BLaER1 (cell line): ENCODE measurements around the gene CPNE5.
A peak's percentile ranks its signal among the peaks of the same experiment; 100 is the strongest.

Experiments
- H3K27ac ChIP-seq: shearing (Covaris generic); formaldehyde crosslinking; 2 replicates; pipeline ENCODE4 v1.8.1; 2022
- H3K27me3 ChIP-seq: shearing (Covaris generic); formaldehyde crosslinking; 2 replicates; pipeline ENCODE4 v1.8.1; 2022
- H3K36me3 ChIP-seq: shearing (Covaris generic); formaldehyde crosslinking; 2 replicates; pipeline ENCODE4 v1.8.1; 2022
- H3K4me1 ChIP-seq: shearing (Covaris generic); formaldehyde crosslinking; 2 replicates; pipeline ENCODE4 v1.8.1; 2022
- H3K4me2 ChIP-seq: shearing (Covaris generic); formaldehyde crosslinking; 2 replicates; pipeline ENCODE4 v1.8.1; 2022
- H3K4me3 ChIP-seq: shearing (Covaris generic); formaldehyde crosslinking; 2 replicates; pipeline ENCODE4 v1.8.1; 2022
- H3K9ac ChIP-seq: shearing (Covaris generic); formaldehyde crosslinking; 2 replicates; pipeline ENCODE4 v1.8.1; 2022
- H3K9me3 ChIP-seq: shearing (Covaris generic); formaldehyde crosslinking; 2 replicates; pipeline ENCODE4 v1.8.1; 2022
- H4K20me1 ChIP-seq: shearing (Covaris generic); formaldehyde crosslinking; 2 replicates; pipeline ENCODE4 v1.8.1; 2022
- Cebpa-rat ChIP-seq: shearing (Covaris generic); IDR thresholded peaks from 2 replicates; pipeline ENCODE4 v1.8.1; 2022

The CPNE5 gene

DNA sequence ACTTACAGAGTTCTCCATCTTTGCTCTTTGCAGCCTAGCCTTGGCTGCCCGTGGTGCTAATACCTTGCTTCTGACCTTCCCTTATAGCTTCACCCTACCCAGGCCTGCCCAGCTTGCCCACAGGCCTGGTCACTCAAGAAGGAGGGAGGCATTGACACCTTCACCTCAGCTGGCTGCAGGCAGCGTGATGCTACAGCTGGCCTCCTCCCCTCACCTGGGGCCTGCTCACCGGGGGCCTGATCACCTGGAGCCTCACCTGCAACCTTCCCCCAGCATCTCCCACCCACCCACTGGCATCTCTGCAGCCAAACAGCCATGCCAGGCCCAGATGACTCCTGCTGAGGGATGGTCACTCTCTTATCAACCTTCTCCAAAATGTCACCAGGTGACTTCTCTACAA is 40.4 kb downstream of the CPNE5 start:
- no peak for TF ChIP-seq Cebpa-rat
- H3K4me3 ChIP-seq = no peak overlapping the region
- peaks cover 17% of the 10 kb centered on the region for H3K4me1 ChIP-seq
- H3K27ac ChIP-seq = no peak overlapping the region
- no peak overlapping the region for H3K9ac ChIP-seq
- H3K27me3 ChIP-seq = no peaks in the 10 kb centered on the region
- no peaks in the 10 kb centered on the region for H4K20me1 ChIP-seq
- no peaks in the 10 kb centered on the region for H3K36me3 ChIP-seq
- no peaks in the 10 kb centered on the region for H3K9me3 ChIP-seq
- no peak overlapping the region for H3K4me2 ChIP-seq

DNA sequence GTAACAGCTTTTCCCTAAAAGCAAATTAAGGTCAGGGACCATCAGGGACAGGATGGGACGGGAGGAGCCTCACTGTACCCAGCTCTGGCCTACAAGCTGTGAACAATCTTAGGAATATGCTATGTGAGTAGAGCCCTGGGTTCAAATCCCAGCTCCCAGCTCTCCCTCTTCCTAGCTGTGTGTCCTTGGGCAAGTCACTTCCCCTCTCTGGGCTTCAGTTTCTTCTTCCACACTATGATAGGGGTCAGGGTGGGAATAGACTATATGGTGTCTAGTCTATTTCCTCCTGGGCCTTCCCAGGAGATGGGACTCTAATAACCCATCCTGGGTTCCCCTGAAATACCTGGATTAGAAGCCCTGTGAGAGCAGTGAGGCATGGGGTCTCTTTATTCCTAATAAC is 41.6 kb downstream of the CPNE5 start:
- TF ChIP-seq Cebpa-rat = no peak
- Histone ChIP-seq H3K9ac (no peak overlapping the region), H3K27ac (no peak overlapping the region), H3K27me3 (no peaks in the 10 kb centered on the region), H3K4me3 (no peak overlapping the region), H4K20me1 (no peaks in the 10 kb centered on the region), H3K9me3 (no peaks in the 10 kb centered on the region), H3K4me1 (peaks cover 23% of the 10 kb centered on the region), H3K36me3 (no peaks in the 10 kb centered on the region), H3K4me2 (peak overlapping the region; percentile 24; the same call in 1 of the 2 replicates)

DNA sequence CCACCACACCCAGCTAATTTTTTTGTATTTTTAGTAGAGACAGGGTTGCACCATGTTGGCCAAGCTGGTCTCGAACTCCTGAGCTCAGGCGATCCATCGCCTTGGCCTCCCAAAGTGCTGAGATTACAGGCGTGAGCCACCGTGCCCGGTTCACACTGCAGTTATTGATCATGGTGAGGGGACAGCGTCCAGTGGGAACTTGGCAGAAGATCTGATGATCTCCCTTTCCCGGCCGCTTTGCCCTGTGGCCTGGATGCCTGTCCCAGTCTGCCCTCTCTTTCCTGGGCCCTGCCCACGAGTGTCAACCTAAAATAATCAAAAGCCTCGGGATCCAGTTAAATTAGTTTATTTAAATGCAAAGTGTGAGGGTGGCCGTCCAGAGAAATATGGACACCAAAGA is 42.2 kb downstream of the CPNE5 start:
- no peaks in the 10 kb centered on the region for H4K20me1 ChIP-seq
- no peaks in the 10 kb centered on the region for H3K36me3 ChIP-seq
- peaks cover 23% of the 10 kb centered on the region for H3K4me1 ChIP-seq
- H3K9me3 ChIP-seq = no peaks in the 10 kb centered on the region
- no peak for TF ChIP-seq Cebpa-rat
- no peak overlapping the region for H3K4me2 ChIP-seq
- H3K9ac ChIP-seq = no peak overlapping the region
- H3K27me3 ChIP-seq = no peaks in the 10 kb centered on the region
- H3K4me3 ChIP-seq = no peak overlapping the region
- H3K27ac ChIP-seq = no peak overlapping the region

DNA sequence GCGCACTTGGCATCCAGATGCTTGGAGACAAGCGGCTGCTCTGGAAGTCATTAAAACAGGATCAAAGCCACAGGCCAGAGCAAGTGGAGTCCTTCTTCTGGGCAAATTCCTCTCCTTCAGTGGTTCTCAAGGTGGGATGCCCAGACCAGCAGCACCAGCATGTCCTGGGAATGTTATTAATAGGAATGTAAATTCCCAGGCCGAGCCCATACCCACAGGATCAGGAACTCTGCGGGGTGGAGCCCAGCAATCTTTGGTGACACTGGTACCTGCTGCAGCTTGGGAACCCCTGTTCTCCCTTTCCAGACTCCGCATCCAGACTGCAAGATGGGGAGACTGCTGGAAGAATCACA is 44.6 kb downstream of the CPNE5 start:
- Histone ChIP-seq H3K27me3 (no peaks in the 10 kb centered on the region), H3K4me3 (no peak overlapping the region), H3K9me3 (no peaks in the 10 kb centered on the region), H3K9ac (no peak overlapping the region), H3K27ac (no peak overlapping the region), H4K20me1 (no peaks in the 10 kb centered on the region), H3K4me2 (0 out of 2 replicates have a peak overlapping the region, but pooled peaks have one; percentile 43), H3K36me3 (no peaks in the 10 kb centered on the region), H3K4me1 (peaks cover 23% of the 10 kb centered on the region)
- TF ChIP-seq Cebpa-rat = no peak

DNA sequence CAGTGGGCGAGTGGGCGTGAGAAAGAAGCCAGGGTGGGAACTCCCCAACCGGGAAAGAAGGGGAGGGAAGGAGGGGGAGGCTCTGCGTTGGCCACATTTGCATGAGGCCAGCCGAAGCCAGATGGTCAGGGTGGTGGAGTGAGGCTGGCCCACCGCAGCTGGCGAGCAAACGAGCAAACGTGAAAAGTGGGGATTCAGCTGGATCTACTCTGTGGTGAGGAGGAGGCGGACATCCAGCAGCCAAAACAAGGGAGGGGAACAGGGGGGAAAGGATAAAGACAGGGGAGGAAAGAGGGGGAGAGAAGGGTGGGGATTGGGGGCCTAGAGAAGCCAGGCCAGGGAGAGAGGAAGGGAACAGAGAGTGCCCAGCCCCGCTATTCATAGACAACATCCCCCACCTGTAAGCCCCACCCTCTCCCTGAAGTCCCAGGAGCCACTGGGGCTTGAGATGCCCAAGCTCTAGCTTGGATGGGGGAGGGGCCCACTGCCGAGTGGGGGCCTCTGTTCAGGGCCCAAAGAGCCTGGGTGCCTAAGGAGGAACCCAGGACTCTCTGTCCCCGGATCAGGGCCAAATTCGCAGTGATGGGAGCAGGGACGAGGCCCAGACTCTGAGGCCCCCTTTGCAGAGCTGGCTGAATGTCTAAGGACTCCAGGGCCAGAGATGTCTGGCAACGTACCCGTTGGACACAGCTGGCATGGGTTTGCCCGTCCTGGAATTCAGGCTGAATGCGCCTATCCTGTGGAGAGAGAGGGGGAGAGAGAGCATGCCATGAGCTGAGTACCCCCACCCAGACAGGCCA is 45.1 kb downstream of the CPNE5 start:
- Histone ChIP-seq H3K27me3 (no peaks in the 10 kb centered on the region), H3K9me3 (no peaks in the 10 kb centered on the region), H3K4me3 (no peak overlapping the region), H3K27ac (no peak overlapping the region), H3K9ac (no peak overlapping the region), H3K4me2 (peak overlapping the region; percentile 43), H4K20me1 (no peaks in the 10 kb centered on the region), H3K36me3 (no peaks in the 10 kb centered on the region), H3K4me1 (peaks cover 23% of the 10 kb centered on the region)
- TF ChIP-seq Cebpa-rat = no peak

DNA sequence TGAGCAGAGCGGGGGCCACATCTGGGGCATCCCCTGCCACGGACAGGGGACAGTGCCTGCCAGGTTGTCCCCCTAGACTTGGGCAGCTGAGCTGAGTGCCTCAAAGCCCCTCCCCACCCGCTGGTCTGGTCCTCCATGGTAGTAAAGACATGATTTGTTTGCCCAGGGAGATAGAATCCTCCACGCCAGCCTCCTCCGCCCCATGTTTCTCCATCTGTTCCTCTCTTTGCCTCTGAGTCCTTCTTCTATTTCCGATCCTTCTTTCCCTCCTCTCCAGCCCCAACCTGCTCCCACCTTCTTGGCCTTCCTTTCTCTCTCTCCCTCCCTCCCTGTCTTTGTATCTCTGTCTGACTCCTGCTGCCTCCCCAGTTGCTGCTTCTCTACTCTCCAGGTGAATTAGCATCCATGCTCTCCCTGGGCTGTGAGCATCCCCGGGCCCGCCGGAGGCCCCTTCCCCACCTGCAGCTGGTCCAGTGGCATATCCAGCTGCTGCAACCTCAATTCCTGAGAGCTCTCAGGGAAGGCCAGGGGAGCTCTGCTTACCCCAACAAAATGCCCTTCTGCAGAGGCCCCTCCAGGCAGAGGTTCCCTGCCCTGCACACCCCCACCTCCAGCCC is 45.8 kb downstream of the CPNE5 start:
- Histone ChIP-seq H3K4me2 (peak overlapping the region; percentile 43), H3K9ac (no peak overlapping the region), H3K4me3 (no peak overlapping the region), H3K9me3 (no peaks in the 10 kb centered on the region), H3K27me3 (no peaks in the 10 kb centered on the region), H3K27ac (no peak overlapping the region), H4K20me1 (no peaks in the 10 kb centered on the region), H3K36me3 (no peaks in the 10 kb centered on the region), H3K4me1 (peaks cover 23% of the 10 kb centered on the region)
- no peak for TF ChIP-seq Cebpa-rat

DNA sequence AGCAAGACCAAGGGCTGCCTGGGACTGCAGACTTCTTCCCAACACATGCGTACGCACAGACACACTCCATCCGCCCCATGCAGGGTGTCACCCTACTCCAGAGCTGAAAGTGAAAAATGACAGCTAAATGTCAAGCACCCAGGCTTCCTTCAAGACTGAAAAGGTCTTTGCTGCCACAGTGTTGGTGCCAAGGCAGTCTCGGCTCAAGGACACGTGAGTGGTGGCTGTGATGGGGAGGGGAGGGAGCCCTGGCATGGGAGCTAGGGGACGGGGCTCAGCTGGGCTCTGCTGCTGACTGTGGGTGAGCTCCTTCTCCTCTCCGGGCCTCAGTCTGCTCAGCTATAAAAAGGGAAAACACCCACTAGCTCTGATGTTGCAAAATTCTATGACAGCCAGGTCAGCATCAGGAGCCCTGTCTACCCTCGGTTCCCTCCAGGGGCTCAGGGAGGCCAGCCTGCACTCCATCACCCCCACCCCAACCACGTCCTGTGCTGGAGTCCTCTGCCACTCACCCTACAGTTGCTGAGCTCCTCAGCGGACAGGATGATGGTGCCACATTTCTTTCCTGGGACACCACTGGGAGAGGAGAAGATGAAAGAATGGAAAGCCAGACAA is 47.6 kb downstream of the CPNE5 start:
- no peaks in the 10 kb centered on the region for H3K36me3 ChIP-seq
- H4K20me1 ChIP-seq = no peaks in the 10 kb centered on the region
- no peaks in the 10 kb centered on the region for H3K27me3 ChIP-seq
- H3K4me1 ChIP-seq = peaks cover 13% of the 10 kb centered on the region
- no peak for TF ChIP-seq Cebpa-rat
- H3K9me3 ChIP-seq = no peaks in the 10 kb centered on the region
- H3K9ac ChIP-seq = no peak overlapping the region
- H3K4me2 ChIP-seq = no peak overlapping the region
- H3K27ac ChIP-seq = no peak overlapping the region
- H3K4me3 ChIP-seq = no peak overlapping the region

DNA sequence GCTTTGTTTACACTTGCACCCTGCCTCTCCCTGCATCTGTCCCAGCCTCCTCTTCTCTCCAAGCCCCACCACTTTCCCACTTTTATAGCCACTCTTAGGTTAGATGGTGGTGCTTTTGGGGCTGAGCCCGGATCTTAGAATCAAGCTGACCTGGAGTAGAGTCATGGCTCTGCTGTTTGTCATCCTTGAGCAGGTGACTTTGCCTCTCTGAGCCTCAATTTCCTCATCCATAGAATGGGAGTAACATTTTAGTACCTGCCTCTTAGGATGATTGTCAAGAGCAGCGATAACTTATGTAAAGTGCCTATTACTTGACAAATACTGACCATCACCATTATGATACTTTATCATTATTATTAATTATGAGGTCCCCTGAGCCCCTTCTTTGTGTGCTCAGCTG is 48.2 kb downstream of the CPNE5 start:
- Histone ChIP-seq H3K4me3 (no peak overlapping the region), H3K27ac (no peak overlapping the region), H3K4me1 (peaks cover 13% of the 10 kb centered on the region), H3K9me3 (no peaks in the 10 kb centered on the region), H3K9ac (no peak overlapping the region), H3K36me3 (no peaks in the 10 kb centered on the region), H4K20me1 (no peaks in the 10 kb centered on the region), H3K4me2 (no peak overlapping the region), H3K27me3 (no peaks in the 10 kb centered on the region)
- no peak for TF ChIP-seq Cebpa-rat

DNA sequence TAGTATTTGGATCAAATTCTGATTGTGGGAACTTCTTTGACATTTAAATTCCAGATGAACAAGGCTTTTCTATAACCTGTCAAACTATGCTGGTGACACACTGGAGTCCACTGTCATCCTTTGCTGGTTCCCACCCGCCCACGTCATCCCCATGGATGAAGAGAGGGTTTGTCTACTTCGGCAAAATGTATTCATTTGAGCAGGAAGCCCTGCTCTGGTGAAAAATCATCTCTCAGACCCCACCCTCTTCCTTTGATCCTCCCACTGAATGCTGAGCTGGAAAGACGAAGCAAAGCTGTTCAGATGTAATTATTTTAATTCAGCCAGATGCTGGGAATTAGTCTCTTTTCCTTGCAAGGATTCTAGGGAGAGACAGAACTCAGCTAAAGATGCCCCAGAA is 50.5 kb downstream of the CPNE5 start:
- peaks cover 5% of the 10 kb centered on the region for H3K4me1 ChIP-seq
- H3K4me3 ChIP-seq = no peak overlapping the region
- no peaks in the 10 kb centered on the region for H3K9me3 ChIP-seq
- no peak for TF ChIP-seq Cebpa-rat
- no peaks in the 10 kb centered on the region for H3K36me3 ChIP-seq
- H3K9ac ChIP-seq = no peak overlapping the region
- H4K20me1 ChIP-seq = no peaks in the 10 kb centered on the region
- no peaks in the 10 kb centered on the region for H3K27me3 ChIP-seq
- no peak overlapping the region for H3K4me2 ChIP-seq
- no peak overlapping the region for H3K27ac ChIP-seq

DNA sequence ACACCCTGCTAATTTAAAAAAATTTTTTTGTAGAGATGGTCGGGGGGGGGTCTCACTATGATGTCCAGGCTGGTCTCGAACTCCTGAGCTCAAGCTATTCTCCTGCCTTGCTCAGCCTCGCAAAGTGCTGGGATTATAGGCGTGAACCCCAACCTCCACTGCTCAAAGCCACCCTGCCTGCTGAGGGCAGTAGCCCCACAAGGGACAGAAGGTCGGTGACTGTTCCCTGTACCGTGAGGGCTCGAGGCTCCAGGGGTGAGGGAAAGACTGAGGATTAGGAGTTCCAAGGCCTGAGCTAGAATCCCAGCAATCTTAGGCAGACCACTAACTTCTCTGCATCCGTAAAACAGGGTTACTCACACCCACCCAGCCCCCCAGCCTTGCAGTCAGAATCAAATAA is 51.1 kb downstream of the CPNE5 start:
- no peak overlapping the region for H3K4me3 ChIP-seq
- no peak overlapping the region for H3K9ac ChIP-seq
- no peaks in the 10 kb centered on the region for H3K36me3 ChIP-seq
- H3K9me3 ChIP-seq = no peaks in the 10 kb centered on the region
- no peak overlapping the region for H3K4me2 ChIP-seq
- H3K27me3 ChIP-seq = no peaks in the 10 kb centered on the region
- H3K27ac ChIP-seq = no peak overlapping the region
- no peaks in the 10 kb centered on the region for H3K4me1 ChIP-seq
- no peaks in the 10 kb centered on the region for H4K20me1 ChIP-seq
- TF ChIP-seq Cebpa-rat = no peak
